Activated T-helper 17 cell treated with anti-CD3 and anti-CD28 coated beads, Interleukin-2, amount 50 U/mL, for 72 hours (primary cell): Measurements from ENCODE around the gene TEX51. TPM values are rescaled to one million over a fixed set of nuclear protein-coding genes. Genes with fewer than 3 reads are reported as not detected.

Experiments
- ATAC-seq: fragments of 150-1000 bp; cut with Tn5 transposase; replicated peaks from 2 replicates; pipeline ENCODE4 v1.10.0; 2021; ENCODE audit warnings: mild to moderate bottlenecking, moderate library complexity
- H3K27ac Mint-ChIP-seq: one replicate; pipeline ENCODE4 v1.8.0; 2022; ENCODE audit warnings: mixed read lengths
- H3K27me3 Mint-ChIP-seq: one replicate; pipeline ENCODE4 v1.8.0; 2022; ENCODE audit warnings: mixed read lengths
- H3K36me3 Mint-ChIP-seq: one replicate; pipeline ENCODE4 v1.8.0; 2022; ENCODE audit warnings: low read depth, mild to moderate bottlenecking, mixed read lengths
- H3K4me1 Mint-ChIP-seq: one replicate; pipeline ENCODE4 v1.8.0; 2022; ENCODE audit warnings: mixed read lengths
- H3K4me3 Mint-ChIP-seq: one replicate; pipeline ENCODE4 v1.8.0; 2022; ENCODE audit warnings: mild to moderate bottlenecking, mixed read lengths
- H3K9me3 Mint-ChIP-seq: one replicate; pipeline ENCODE4 v1.8.0; 2022; ENCODE audit warnings: mixed read lengths
- total RNA-seq, 2 donors: library from RNA; stranded (reverse); gene quantifications; one replicate each; pipeline ENCODE4 v1.2.3, GENCODE V29; 2022

Gene TEX51
- total RNA-seq, 2 donors from 2014 or later: not detected

- no peaks in the 10 kb centered on the region for H3K9me3 Mint-ChIP-seq
- no peak overlapping the region for H3K4me3 Mint-ChIP-seq
- no peaks in the 10 kb centered on the region for H3K4me1 Mint-ChIP-seq
- H3K27me3 Mint-ChIP-seq: peaks cover 24% of the 10 kb centered on the region
- ATAC-seq: no peak
- H3K36me3 Mint-ChIP-seq: no peaks in the 10 kb centered on the region
- H3K27ac Mint-ChIP-seq: no peak overlapping the region
Observed at GRCh38 chr2:126909366-126909765, 10.7 kb downstream of the TEX51 start.

GRCh38 chr2:126909781-126910180, 11.1 kb downstream of the TEX51 start:
- no peak overlapping the region for H3K4me3 Mint-ChIP-seq
- ATAC-seq: no peak
- H3K27ac Mint-ChIP-seq: no peak overlapping the region
- no peaks in the 10 kb centered on the region for H3K36me3 Mint-ChIP-seq
- H3K27me3 Mint-ChIP-seq: peaks cover 24% of the 10 kb centered on the region
- no peaks in the 10 kb centered on the region for H3K4me1 Mint-ChIP-seq
- H3K9me3 Mint-ChIP-seq: no peaks in the 10 kb centered on the region

GRCh38 chr2:126910637-126911036, 11.9 kb downstream of the TEX51 start:
- Mint-ChIP-seq H3K9me3 (no peaks in the 10 kb centered on the region), H3K27me3 (peaks cover 22% of the 10 kb centered on the region), H3K4me1 (no peaks in the 10 kb centered on the region), H3K27ac (no peak overlapping the region), H3K4me3 (no peak overlapping the region), H3K36me3 (no peaks in the 10 kb centered on the region)
- no peak for ATAC-seq

GRCh38 chr2:126911111-126911796, 12.6 kb downstream of the TEX51 start:
- Mint-ChIP-seq H3K27ac (no peak overlapping the region), H3K9me3 (no peaks in the 10 kb centered on the region), H3K4me1 (no peaks in the 10 kb centered on the region), H3K4me3 (no peak overlapping the region), H3K27me3 (peaks cover 26% of the 10 kb centered on the region), H3K36me3 (no peaks in the 10 kb centered on the region)
- ATAC-seq: no peak

GRCh38 chr2:126912201-126912600, 13.5 kb downstream of the TEX51 start:
- Mint-ChIP-seq H3K4me1 (no peaks in the 10 kb centered on the region), H3K27me3 (peaks cover 26% of the 10 kb centered on the region), H3K36me3 (no peaks in the 10 kb centered on the region), H3K9me3 (no peaks in the 10 kb centered on the region), H3K27ac (no peak overlapping the region), H3K4me3 (no peak overlapping the region)
- no peak for ATAC-seq

GRCh38 chr2:126913329-126913728, 14.6 kb downstream of the TEX51 start:
- H3K4me3 Mint-ChIP-seq: no peak overlapping the region
- no peak overlapping the region for H3K27ac Mint-ChIP-seq
- no peak for ATAC-seq
- no peaks in the 10 kb centered on the region for H3K9me3 Mint-ChIP-seq
- no peaks in the 10 kb centered on the region for H3K4me1 Mint-ChIP-seq
- no peaks in the 10 kb centered on the region for H3K36me3 Mint-ChIP-seq
- peaks cover 16% of the 10 kb centered on the region for H3K27me3 Mint-ChIP-seq

GRCh38 chr2:126913881-126914615, 15.4 kb downstream of the TEX51 start:
- H3K4me1 Mint-ChIP-seq: no peaks in the 10 kb centered on the region
- no peaks in the 10 kb centered on the region for H3K9me3 Mint-ChIP-seq
- H3K36me3 Mint-ChIP-seq: no peaks in the 10 kb centered on the region
- H3K27ac Mint-ChIP-seq: no peak overlapping the region
- H3K4me3 Mint-ChIP-seq: no peak overlapping the region
- peaks cover 16% of the 10 kb centered on the region for H3K27me3 Mint-ChIP-seq
- no peak for ATAC-seq

- Mint-ChIP-seq H3K9me3 (no peaks in the 10 kb centered on the region), H3K27me3 (peaks cover 10% of the 10 kb centered on the region), H3K36me3 (no peaks in the 10 kb centered on the region), H3K4me1 (no peaks in the 10 kb centered on the region), H3K4me3 (no peak overlapping the region), H3K27ac (no peak overlapping the region)
- no peak for ATAC-seq
Observed at GRCh38 chr2:126914811-126915500, 16.3 kb downstream of the TEX51 start.

GRCh38 chr2:126915903-126916302, 17.2 kb downstream of the TEX51 start:
- Mint-ChIP-seq H3K36me3 (no peaks in the 10 kb centered on the region), H3K27ac (no peak overlapping the region), H3K27me3 (peaks cover 10% of the 10 kb centered on the region), H3K4me1 (no peaks in the 10 kb centered on the region), H3K9me3 (no peaks in the 10 kb centered on the region), H3K4me3 (no peak overlapping the region)
- ATAC-seq: no peak

GRCh38 chr2:126916744-126917143, 18.1 kb downstream of the TEX51 start:
- Mint-ChIP-seq H3K9me3 (no peaks in the 10 kb centered on the region), H3K4me3 (no peak overlapping the region), H3K36me3 (no peaks in the 10 kb centered on the region), H3K27me3 (peaks cover 10% of the 10 kb centered on the region), H3K27ac (no peak overlapping the region), H3K4me1 (no peaks in the 10 kb centered on the region)
- no peak for ATAC-seq

GRCh38 chr2:126921066-126921465, 22.4 kb downstream of the TEX51 start:
- no peak for ATAC-seq
- H3K9me3 Mint-ChIP-seq: no peaks in the 10 kb centered on the region

GRCh38 chr2:126930970-126931590, 32.4 kb downstream of the TEX51 start:
- no peaks in the 10 kb centered on the region for H3K36me3 Mint-ChIP-seq
- no peaks in the 10 kb centered on the region for H3K4me1 Mint-ChIP-seq
- no peak overlapping the region for H3K4me3 Mint-ChIP-seq
- peaks cover 40% of the 10 kb centered on the region for H3K27me3 Mint-ChIP-seq
- no peak for ATAC-seq
- no peak overlapping the region for H3K27ac Mint-ChIP-seq
- H3K9me3 Mint-ChIP-seq: peaks cover 7% of the 10 kb centered on the region

More at GRCh38 chr2:126921066-126921465, 22.4 kb downstream of the TEX51 start:
- no peaks in the 10 kb centered on the region for H3K36me3 Mint-ChIP-seq
- peaks cover 14% of the 10 kb centered on the region for H3K27me3 Mint-ChIP-seq
- no peaks in the 10 kb centered on the region for H3K4me1 Mint-ChIP-seq
- no peak overlapping the region for H3K4me3 Mint-ChIP-seq
- H3K27ac Mint-ChIP-seq: no peak overlapping the region

GRCh38 chr2:126932529-126932928, 33.8 kb downstream of the TEX51 start:
- Mint-ChIP-seq H3K27me3 (peaks cover 42% of the 10 kb centered on the region), H3K36me3 (no peaks in the 10 kb centered on the region), H3K4me3 (no peak overlapping the region), H3K27ac (no peak overlapping the region), H3K9me3 (peaks cover 7% of the 10 kb centered on the region), H3K4me1 (no peaks in the 10 kb centered on the region)
- no peak for ATAC-seq

- H3K27me3 Mint-ChIP-seq: peaks cover 41% of the 10 kb centered on the region
- no peak overlapping the region for H3K4me3 Mint-ChIP-seq
- no peak overlapping the region for H3K27ac Mint-ChIP-seq
- H3K36me3 Mint-ChIP-seq: no peaks in the 10 kb centered on the region
- peaks cover 7% of the 10 kb centered on the region for H3K9me3 Mint-ChIP-seq
- no peaks in the 10 kb centered on the region for H3K4me1 Mint-ChIP-seq
- no peak for ATAC-seq
Observed at GRCh38 chr2:126932966-126933710, 34.4 kb downstream of the TEX51 start.
